ENCODE measurements around the gene CRYGN.
A peak's percentile ranks its signal among the peaks of the same experiment; 100 is the strongest.

The CRYGN gene

DNA sequence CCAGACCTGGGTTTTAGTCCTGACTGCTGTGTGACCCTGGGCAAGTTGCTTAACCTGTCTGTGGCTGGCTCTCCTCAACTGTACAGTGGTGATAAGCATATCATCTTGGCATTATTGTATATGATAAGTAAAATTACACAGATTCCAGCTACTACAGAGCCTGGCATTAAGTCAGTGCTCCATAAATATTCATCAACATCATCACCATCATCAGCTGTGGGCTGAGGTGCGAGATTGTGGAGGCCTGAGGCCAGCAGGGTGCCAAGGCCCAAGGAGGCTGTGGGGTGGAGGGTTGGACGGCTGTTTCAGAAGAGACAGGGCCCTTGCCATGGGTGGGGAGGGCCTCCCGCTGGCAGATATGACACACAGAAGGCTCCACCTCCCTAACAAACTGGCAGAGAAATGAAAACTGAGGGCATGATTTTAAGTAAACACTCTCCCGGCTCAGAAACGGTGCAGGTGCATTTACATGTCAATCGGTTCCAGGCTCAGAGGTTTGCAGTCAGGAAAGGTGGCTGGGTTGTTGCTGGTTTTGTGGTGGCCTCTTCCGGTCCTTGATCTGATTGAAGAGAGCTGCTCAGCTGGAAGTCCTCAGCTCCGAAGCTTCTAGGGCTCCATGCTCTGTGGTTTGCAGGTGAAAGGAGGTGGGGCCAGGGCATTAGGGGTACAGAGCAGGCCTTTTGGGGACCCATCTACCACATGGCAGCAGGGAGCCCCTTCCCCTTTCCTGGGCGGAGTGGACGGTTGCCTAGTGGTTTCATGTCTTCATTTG lies 10.2 kb downstream of the CRYGN start:
- ATAC-seq (ENCODE audit: low read depth) (peak; percentile 53), DNase-seq (ENCODE audit: low spot score in 2 of 2) (no peak)
- no peak overlapping the region for H3K27ac Mint-ChIP-seq
- H3K27me3 Mint-ChIP-seq, result peaks cover 6% of the 10 kb centered on the region
- H3K9me3 Mint-ChIP-seq, result no peaks in the 10 kb centered on the region
- peaks cover 13% of the 10 kb centered on the region for H3K4me1 Mint-ChIP-seq
- H3K36me3 Mint-ChIP-seq, result no peaks in the 10 kb centered on the region
- H3K4me3 Mint-ChIP-seq, result no peak overlapping the region

DNA sequence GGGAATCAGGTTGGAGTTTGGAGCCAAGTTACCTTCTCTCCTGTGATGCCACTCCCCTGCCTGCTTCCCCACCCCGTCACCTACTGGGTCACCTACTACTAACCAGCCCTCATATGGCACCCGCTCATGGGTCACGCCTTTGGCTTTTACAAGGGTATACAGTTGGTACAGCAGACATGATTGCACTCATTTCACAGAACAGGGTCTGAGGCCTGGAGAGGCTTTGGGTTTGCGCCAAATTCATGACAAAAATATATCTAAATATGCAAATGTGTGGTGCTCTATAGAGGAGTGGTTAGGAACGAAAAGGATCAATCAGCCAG lies 10.7 kb downstream of the CRYGN start:
- Mint-ChIP-seq H3K27me3 (peaks cover 6% of the 10 kb centered on the region), H3K36me3 (no peaks in the 10 kb centered on the region), H3K4me1 (peaks cover 13% of the 10 kb centered on the region), H3K4me3 (no peak overlapping the region), H3K27ac (no peak overlapping the region), H3K9me3 (no peaks in the 10 kb centered on the region)
- DNase-seq (ENCODE audit: low spot score in 2 of 2) (no peak), ATAC-seq (ENCODE audit: low read depth) (no peak)

DNA sequence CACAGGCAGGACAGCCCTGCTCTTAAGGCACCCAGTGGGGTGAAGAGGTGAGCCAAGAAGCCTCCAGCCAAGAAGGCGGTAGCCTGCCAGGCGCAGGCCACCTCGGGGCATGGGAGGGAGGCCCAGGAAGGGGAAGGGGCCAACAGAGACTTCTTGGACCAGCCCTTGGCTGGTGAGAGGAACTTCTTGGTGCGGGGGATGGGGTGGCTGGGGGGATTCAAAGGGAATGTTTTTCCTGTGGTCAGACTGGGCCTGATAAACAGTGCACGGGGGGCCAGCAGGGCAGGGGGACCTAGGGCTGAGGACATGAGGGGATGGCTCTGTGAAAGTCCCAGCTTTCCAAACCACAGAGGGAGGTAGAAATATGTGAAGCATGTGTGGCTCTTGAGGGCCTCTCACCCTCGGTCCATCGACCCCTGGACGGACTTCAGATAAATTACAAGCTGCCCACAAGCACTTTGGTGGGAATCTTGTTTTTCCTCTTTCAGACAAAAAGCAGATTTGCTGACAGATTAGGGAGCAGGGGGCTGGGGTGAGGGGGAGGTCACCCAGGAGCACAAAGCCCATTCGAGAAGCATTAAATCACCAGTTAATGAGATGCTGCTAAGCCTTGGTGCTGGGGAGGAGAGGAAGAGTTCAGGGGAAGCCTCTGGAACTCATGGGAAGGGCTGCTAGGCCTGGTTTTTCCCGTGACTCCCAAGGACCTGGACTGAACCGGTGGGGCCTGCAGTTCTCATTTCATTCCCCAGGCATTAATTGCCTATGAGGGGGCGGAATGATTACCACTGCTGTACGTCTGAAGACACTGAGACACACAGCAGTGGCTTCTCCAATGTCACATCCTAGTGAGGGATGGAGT lies 11.3 kb downstream of the CRYGN start:
- H3K27ac Mint-ChIP-seq, result no peak overlapping the region
- H3K9me3 Mint-ChIP-seq, result no peaks in the 10 kb centered on the region
- H3K4me3 Mint-ChIP-seq, result no peak overlapping the region
- no peak for ATAC-seq (ENCODE audit: low read depth)
- no peaks in the 10 kb centered on the region for H3K36me3 Mint-ChIP-seq
- DNase-seq (ENCODE audit: low spot score in 2 of 2), result no peak
- H3K27me3 Mint-ChIP-seq, result peaks cover 5% of the 10 kb centered on the region
- peaks cover 13% of the 10 kb centered on the region for H3K4me1 Mint-ChIP-seq

DNA sequence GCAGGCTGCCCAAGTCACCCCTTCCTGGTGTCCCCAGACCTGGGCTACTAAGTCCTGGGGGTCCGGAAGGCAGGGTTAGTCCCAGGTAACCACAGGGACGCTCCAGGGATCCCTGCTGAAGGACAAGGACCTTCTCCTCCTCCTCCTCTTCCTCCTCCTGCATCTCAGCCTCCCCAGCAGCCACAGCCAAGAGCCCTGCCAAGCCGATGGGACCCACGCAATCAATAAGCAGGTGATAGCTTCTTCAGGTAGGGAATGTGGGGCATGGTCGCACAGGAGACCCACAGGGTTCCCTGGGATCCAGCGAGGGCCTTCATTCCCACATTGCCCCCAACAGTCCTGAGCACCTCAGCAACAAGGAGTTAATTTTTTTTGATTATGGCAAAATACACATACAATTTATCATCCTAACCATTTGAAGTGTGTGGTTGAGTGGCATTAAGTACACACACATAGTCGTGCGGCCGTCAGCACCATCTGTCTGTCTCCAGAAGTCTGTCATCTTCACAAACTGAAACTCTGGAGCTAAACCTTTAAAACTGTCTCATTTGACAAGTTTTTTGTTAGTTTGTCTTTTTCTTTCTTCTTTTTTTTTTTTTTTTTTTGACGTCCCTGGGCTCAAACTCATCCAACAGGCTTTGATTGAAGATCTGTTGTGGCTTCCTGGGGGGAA lies 12.1 kb downstream of the CRYGN start:
- no peak overlapping the region for H3K4me3 Mint-ChIP-seq
- ATAC-seq (ENCODE audit: low read depth) (no peak), DNase-seq (ENCODE audit: low spot score in 2 of 2) (no peak)
- no peak overlapping the region for H3K27ac Mint-ChIP-seq
- peaks cover 11% of the 10 kb centered on the region for H3K4me1 Mint-ChIP-seq
- H3K27me3 Mint-ChIP-seq, result peaks cover 5% of the 10 kb centered on the region
- no peaks in the 10 kb centered on the region for H3K36me3 Mint-ChIP-seq
- no peaks in the 10 kb centered on the region for H3K9me3 Mint-ChIP-seq

DNA sequence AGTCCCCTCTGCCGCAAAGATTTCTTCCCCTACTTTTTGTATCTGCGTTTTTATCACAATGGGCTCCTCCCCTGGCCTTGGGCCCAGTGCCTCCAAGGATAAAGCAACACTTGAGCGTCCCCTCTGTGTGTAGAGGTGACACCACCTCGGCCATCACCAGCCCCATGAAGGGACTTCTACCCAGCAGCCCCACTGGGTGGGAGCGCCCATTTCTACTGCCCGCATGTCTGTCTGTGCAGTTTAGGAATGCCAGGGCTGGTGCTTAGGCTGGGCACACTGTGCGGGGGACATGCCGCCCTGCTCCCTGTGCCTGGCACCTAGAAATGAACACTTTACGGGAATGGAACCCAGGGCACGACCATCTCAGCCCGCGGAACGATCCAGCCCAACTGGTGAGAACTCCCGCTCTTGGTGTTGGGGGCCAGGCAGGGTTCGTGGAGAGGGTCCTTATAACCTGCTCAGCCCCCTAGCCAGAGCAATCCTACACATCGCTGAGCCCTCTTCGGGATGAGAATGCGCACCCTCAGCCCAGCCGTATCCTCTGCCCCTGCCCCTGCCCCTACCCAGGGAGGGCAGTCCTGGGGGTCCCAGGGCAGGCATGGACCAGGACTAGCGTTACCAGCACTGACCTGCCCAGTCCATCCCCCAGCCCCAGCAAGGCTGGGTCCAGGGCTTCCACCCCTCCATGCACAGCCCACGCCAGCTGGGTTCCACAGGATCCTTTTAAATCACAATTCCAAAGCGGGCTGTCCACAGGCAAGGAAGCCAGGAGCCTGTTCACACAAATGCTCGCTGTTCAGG lies 12.8 kb downstream of the CRYGN start:
- no peaks in the 10 kb centered on the region for H3K36me3 Mint-ChIP-seq
- no peak for ATAC-seq (ENCODE audit: low read depth)
- no peak for DNase-seq (ENCODE audit: low spot score in 2 of 2)
- H3K27ac Mint-ChIP-seq, result no peak overlapping the region
- peaks cover 7% of the 10 kb centered on the region for H3K27me3 Mint-ChIP-seq
- no peak overlapping the region for H3K4me3 Mint-ChIP-seq
- no peaks in the 10 kb centered on the region for H3K9me3 Mint-ChIP-seq
- peaks cover 8% of the 10 kb centered on the region for H3K4me1 Mint-ChIP-seq

DNA sequence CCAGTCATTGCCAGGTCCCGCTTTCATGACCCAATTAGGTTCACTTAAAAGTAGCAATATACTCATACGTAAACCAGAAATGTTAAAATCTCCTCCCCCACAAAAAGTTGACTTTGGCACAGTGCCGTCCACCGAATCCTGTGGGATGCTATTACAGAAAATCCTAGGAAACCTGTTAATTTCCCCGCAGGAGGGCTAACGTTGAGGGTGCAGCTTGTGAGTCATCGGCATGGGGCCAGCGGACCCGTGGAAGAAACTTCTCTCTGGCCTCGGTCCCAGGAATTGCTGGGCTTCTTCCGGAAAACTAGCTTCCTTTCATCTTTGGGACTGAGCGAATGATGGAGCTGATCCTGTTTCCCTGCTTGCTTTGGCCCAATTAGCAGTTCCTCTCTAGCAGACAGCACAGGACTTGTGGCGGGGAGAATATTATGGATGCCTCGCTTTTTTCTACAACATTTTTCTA lies 13.5 kb downstream of the CRYGN start:
- DNase-seq (ENCODE audit: low spot score in 2 of 2) (no peak), ATAC-seq (ENCODE audit: low read depth) (no peak)
- no peaks in the 10 kb centered on the region for H3K36me3 Mint-ChIP-seq
- H3K27me3 Mint-ChIP-seq, result peaks cover 12% of the 10 kb centered on the region
- H3K9me3 Mint-ChIP-seq, result peaks cover 2% of the 10 kb centered on the region
- H3K4me1 Mint-ChIP-seq, result peaks cover 8% of the 10 kb centered on the region
- H3K27ac Mint-ChIP-seq, result no peak overlapping the region
- H3K4me3 Mint-ChIP-seq, result no peak overlapping the region

DNA sequence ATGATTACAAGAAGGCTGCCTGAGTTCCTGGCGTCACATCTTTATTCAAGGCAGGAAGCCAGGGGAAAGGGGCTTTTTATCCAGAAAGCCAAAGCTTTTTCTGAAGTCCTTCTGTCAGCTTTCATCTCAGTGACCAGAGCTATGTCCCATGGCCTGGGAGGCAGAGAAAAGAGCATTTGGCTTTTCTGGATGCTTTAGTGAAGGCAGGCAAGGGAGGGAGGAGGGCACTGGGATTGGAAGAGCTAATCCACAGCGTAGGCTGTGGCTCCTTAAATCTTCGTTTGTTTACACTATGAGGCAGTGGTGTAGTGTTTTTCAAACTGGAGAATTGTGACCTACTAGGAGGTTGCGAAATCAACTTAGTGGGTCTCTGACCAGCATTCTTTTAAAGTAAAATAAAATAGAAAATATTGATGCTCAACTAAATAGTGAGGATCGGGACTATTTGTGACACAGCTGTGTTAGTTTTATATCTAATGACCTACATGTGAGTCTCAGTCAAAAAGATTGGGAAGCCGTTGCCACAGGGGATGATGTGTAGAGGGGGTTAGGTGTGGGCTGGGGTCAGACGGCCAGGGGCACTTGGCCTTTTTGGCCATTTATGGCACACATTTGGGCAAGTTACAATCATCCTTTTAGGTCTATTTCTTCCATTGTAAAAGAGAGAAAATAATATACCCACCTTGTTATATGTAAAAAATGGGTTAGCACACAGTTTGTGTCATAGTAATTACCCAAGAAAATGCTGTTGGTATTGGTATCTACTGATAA lies 14.1 kb downstream of the CRYGN start:
- Mint-ChIP-seq H3K9me3 (peaks cover 2% of the 10 kb centered on the region), H3K4me1 (peaks cover 8% of the 10 kb centered on the region), H3K27me3 (peaks cover 13% of the 10 kb centered on the region), H3K36me3 (no peaks in the 10 kb centered on the region), H3K4me3 (no peak overlapping the region), H3K27ac (no peak overlapping the region)
- ATAC-seq (ENCODE audit: low read depth), result no peak
- DNase-seq (ENCODE audit: low spot score in 2 of 2), result no peak

DNA sequence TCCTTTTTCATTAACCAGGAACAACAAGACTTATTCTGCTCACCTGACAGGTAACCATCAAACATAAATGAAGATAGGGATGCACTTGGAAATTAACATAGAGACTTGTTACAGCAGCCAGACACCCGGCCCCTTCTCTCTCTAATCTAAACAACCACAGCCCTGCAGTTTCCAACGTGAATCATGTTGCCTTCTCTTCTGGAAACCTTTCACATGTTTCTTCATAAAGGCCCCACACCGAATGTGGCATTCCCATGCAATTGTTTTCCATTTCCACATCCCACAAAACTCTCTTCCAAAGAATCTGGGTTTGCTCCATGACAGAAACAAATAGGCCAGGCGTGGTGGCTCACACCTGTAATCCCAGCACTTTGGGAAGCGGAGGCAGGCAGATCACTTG lies 15.1 kb downstream of the CRYGN start:
- no peak for ATAC-seq (ENCODE audit: low read depth)
- Mint-ChIP-seq H3K27me3 (peaks cover 13% of the 10 kb centered on the region), H3K36me3 (no peaks in the 10 kb centered on the region), H3K4me1 (peaks cover 4% of the 10 kb centered on the region), H3K27ac (no peak overlapping the region), H3K9me3 (peaks cover 6% of the 10 kb centered on the region), H3K4me3 (no peak overlapping the region)
- DNase-seq (ENCODE audit: low spot score in 2 of 2), result no peak

DNA sequence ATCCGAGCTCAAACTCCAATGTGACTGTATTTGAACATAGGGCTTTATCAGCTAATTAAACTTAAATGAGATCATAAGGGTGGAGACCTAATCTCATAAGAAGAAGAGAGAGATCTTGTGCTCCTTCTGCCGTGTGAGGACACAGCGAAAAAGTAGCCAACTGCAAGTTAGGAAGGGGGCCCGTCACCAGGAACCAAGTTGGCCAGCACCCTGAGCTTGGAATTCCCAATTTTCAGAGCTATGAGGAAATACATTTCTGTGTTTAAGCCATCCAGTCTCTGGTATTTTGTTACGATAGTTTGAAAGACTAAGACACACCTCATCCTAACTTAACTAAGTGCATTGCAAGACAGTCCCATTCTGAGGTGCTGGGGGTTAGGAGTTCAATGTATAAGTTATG lies 16.0 kb downstream of the CRYGN start:
- ATAC-seq (ENCODE audit: low read depth) (no peak), DNase-seq (ENCODE audit: low spot score in 2 of 2) (no peak)
- Mint-ChIP-seq H3K4me3 (no peak overlapping the region), H3K27ac (no peak overlapping the region), H3K9me3 (peaks cover 6% of the 10 kb centered on the region), H3K27me3 (peaks cover 13% of the 10 kb centered on the region), H3K36me3 (no peaks in the 10 kb centered on the region), H3K4me1 (no peaks in the 10 kb centered on the region)

DNA sequence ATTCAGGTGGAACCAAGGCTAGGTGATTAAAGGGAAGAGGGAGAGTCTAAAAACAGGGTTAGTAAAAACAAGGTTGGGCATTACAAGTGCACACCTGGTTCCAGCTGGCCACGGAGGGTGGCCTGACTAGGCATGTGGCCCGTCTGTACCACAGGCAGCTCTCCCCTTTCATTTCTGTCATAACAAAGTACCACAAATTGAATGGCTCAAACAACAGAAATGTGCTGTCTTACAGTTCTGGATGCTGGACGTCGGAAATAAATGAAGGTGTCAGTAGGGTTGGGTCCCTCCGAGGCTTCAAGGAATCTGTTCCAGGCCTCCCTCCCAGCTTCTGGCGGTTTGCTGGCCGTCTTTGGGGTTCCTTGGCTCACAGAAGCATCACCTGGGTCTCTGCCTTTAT lies 16.7 kb downstream of the CRYGN start:
- Mint-ChIP-seq H3K4me3 (no peak overlapping the region), H3K27ac (no peak overlapping the region), H3K4me1 (no peaks in the 10 kb centered on the region), H3K36me3 (peaks cover 2% of the 10 kb centered on the region), H3K9me3 (peaks cover 8% of the 10 kb centered on the region), H3K27me3 (peaks cover 13% of the 10 kb centered on the region)
- ATAC-seq (ENCODE audit: low read depth), result no peak
- DNase-seq (ENCODE audit: low spot score in 2 of 2), result no peak

DNA sequence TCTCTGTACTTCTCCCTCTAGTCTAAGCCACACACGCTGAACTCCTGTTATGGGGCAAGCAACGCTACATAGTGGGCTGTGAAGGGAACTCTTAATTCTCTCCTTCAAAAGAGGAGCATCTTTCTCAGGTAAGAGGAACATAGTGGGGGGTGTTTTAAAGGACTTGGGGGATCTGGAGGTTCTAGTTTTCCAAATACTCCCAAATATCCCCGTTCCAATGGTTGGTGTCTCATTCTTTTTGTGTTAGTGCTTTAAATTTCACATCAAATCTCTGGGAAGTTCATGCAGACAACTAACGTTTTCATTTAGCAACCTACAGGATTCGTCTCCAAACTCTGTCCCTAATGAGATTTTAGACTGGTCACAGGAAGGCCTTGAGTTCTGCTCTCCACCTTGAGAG lies 17.7 kb downstream of the CRYGN start:
- no peaks in the 10 kb centered on the region for H3K4me1 Mint-ChIP-seq
- DNase-seq (ENCODE audit: low spot score in 2 of 2) (no peak), ATAC-seq (ENCODE audit: low read depth) (no peak)
- H3K27ac Mint-ChIP-seq, result no peak overlapping the region
- no peak overlapping the region for H3K4me3 Mint-ChIP-seq
- peaks cover 11% of the 10 kb centered on the region for H3K27me3 Mint-ChIP-seq
- H3K36me3 Mint-ChIP-seq, result peaks cover 3% of the 10 kb centered on the region
- peaks cover 10% of the 10 kb centered on the region for H3K9me3 Mint-ChIP-seq

DNA sequence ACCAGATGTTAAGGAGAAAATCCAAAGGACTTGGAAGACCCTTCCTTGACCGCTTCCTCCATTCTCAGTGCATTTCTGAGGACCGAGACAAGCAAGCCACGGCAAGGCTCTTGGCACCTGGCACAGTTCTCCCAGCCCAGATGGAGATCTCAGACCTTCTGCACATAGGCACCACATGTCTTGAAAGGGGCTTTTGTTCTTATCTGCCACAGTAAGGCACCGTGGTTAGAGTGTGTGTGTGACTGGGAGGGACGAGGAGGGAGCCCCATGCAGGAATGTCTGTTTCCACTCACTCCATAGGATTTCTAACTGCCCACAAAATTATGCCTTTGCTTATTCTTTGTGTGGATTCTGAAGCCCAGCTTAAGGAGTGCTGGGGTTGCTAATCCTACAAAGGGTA lies 19.8 kb downstream of the CRYGN start:
- Mint-ChIP-seq H3K4me1 (no peaks in the 10 kb centered on the region), H3K36me3 (peaks cover 3% of the 10 kb centered on the region), H3K27me3 (peaks cover 12% of the 10 kb centered on the region), H3K4me3 (no peak overlapping the region), H3K27ac (no peak overlapping the region), H3K9me3 (peaks cover 10% of the 10 kb centered on the region)
- no peak for DNase-seq (ENCODE audit: low spot score in 2 of 2)
- ATAC-seq (ENCODE audit: low read depth), result no peak

DNA sequence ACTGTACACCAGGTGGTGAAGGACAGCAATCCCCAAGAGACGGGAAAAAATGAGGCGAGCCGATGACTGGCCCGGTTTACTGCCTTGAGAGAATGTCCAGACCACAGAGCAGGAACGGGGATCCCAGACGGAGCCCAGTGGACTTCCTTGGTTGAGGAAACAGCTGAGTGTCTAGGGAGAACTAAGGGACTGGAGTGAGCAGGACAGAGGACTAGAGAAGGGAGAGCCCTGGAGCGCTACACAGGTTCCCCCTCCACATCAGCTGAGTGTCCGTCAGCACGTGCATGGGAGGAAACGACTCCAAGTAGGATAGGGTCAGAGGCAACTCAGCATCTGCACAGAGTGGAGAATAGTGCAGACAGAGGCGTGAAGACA lies 23.0 kb downstream of the CRYGN start:
- ATAC-seq (ENCODE audit: low read depth) (no peak), DNase-seq (ENCODE audit: low spot score in 2 of 2) (no peak)
- Mint-ChIP-seq H3K9me3 (peaks cover 8% of the 10 kb centered on the region), H3K4me3 (no peak overlapping the region), H3K4me1 (peaks cover 2% of the 10 kb centered on the region), H3K36me3 (peaks cover 3% of the 10 kb centered on the region), H3K27me3 (peaks cover 24% of the 10 kb centered on the region), H3K27ac (no peak overlapping the region)
